Measurements from ENCODE around the gene BCKDHA. TPM values are rescaled to one million over a fixed set of nuclear protein-coding genes. Genes with fewer than 3 reads are reported as not detected.

Gene BCKDHA
- total and polyA plus RNA-seq, 2 of the 4 experiments (the other 2 are of a cell fraction): 7.6 to 7.7 TPM

DNA sequence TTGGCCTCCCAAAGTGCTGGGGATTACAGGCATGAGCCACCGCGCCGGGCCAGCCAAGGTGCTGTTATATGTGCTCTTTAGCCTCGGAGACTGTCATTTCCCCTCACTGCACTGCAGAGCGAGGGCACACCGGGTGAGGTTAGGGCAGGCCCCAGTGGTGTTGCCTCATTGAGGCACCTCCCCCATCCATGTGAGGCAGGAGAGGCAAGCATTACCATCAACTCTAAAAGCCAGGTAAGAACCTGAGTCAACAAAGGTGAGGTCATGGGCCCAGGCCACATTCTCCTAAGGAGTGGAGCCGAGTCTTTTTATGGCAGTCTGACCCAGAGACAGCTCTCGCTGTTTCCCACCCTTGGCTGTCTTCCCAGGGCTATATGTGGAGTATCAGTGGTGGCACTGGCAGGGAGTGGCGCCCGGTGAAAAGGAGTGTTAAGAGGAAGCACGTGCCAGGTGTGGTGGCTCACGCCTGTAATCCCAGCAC, 18.6 kb downstream of the BCKDHA start:
- ChIA-PET CTCF (no interaction called here), POLR2A (ENCODE audit: unreplicated experiment) (no interaction called here)
- H3K9me3 ChIP-seq (ENCODE audit: control insufficient read depth, insufficient read depth, low read length): no peaks in the 10 kb centered on the region
- no peak overlapping the region for H3K14ac ChIP-seq (replicated peaks; ENCODE audit: low read depth, low read length)
- H4K20me1 ChIP-seq (ENCODE audit: insufficient read depth, low read length): no peaks in the 10 kb centered on the region
- no peaks in the 10 kb centered on the region; the same call in 1 of the 2 replicates for H3K9me1 ChIP-seq (ENCODE audit: insufficient read depth, low read length)
- TF ChIP-seq CEBPB (IDR thresholded peaks at IDR 0.05; ENCODE audit: low read depth, low read length) (no peak), MAFK (IDR thresholded peaks at IDR 0.05; ENCODE audit: low read depth, low read length) (no peak)
- ATAC-seq (ENCODE audit: low read depth) (no peak), DNase-seq (no peak)
- WGBS, 2 experiments (ENCODE audit: extremely low coverage in 2 of 2, insufficient read length in 1 of 2): 89% methylated on average over 6 of the region's 12 CpGs; no CpG with 5 or more reads in 1 of the 2 experiments
- H2BK5ac ChIP-seq (ENCODE audit: low read depth, low read length, poor library complexity, severe bottlenecking): no peak overlapping the region
- no peaks in the 10 kb centered on the region for H3K27me3 ChIP-seq (ENCODE audit: control insufficient read depth, insufficient read depth, low read length)
- dilution Hi-C loops (cut with HindIII; ENCODE audit: low sequenced_read_pairs, unreplicated experiment): no loop called here
- H3K79me1 ChIP-seq (ENCODE audit: low read depth in 1 of 2, low read length in 2 of 2): no peaks in the 10 kb centered on the region; a peak in 1 of 4 replicates
- H2AK9ac ChIP-seq (replicated peaks; ENCODE audit: low read depth, low read length, poor library complexity): no peak overlapping the region
- peaks cover 51% of the 10 kb centered on the region for H3K36me3 ChIP-seq (ENCODE audit: control insufficient read depth, insufficient read depth, low read length)
- no peak overlapping the region for H3K18ac ChIP-seq (ENCODE audit: low read depth, low read length)
- no peak overlapping the region for H2AK5ac ChIP-seq (ENCODE audit: low read depth, low read length)
- no peak overlapping the region for H2BK120ac ChIP-seq (ENCODE audit: low read depth, low read length)
- no peak overlapping the region for H3K23ac ChIP-seq (ENCODE audit: low read depth, low read length)
- no peak overlapping the region for H3K4me2 ChIP-seq (ENCODE audit: low read depth, low read length)
- intact Hi-C loops (cut with micrococcal nuclease): no loop called here
- no peak overlapping the region for H2AFZ ChIP-seq (replicated peaks; ENCODE audit: low read length, poor library complexity)
- in situ Hi-C loops (cut with MboI; ENCODE audit: low sequenced_read_pairs): no loop called here
- no peaks in the 10 kb centered on the region for H3K4me1 ChIP-seq (ENCODE audit: control insufficient read depth, insufficient read depth, low read length)
- no peak overlapping the region for H2BK20ac ChIP-seq (ENCODE audit: low read depth, low read length)
- H4K5ac ChIP-seq (ENCODE audit: low read depth, low read length): no peak overlapping the region
- H3K56ac ChIP-seq (ENCODE audit: extremely low read depth, insufficient read depth, low read length): no peak overlapping the region
- no peak overlapping the region for H2BK15ac ChIP-seq (ENCODE audit: low read depth, low read length)
- no peak overlapping the region for H3K4ac ChIP-seq (ENCODE audit: low read depth, low read length)
- no peak overlapping the region for H4K91ac ChIP-seq (ENCODE audit: insufficient read depth, low read depth, low read length)
- no peak overlapping the region for H3K27ac ChIP-seq (ENCODE audit: insufficient read depth, low read length)
- no peak overlapping the region for H3K4me3 ChIP-seq (ENCODE audit: insufficient read depth, low read depth, low read length)
- H3K9ac ChIP-seq (ENCODE audit: low read depth, low read length): no peak overlapping the region
- BruUV-seq (replicated peaks): no TSS peak
- no peak overlapping the region for H4K8ac ChIP-seq (ENCODE audit: low read depth in 2 of 2, low read length in 2 of 2)
